NCI-H345 (cell line): ENCODE data around the gene DENND1A.
"Not testable (repeated sequence)": the region's sequence is repeated elsewhere in the genome, so short reads cannot be mapped to it uniquely, and the experiment has no call there.

Experiments
- DNase-seq: peaks from one replicate; lab custom pipeline; 2025; lab: John Stamatoyannopoulos, UW

Gene DENND1A

DNA sequence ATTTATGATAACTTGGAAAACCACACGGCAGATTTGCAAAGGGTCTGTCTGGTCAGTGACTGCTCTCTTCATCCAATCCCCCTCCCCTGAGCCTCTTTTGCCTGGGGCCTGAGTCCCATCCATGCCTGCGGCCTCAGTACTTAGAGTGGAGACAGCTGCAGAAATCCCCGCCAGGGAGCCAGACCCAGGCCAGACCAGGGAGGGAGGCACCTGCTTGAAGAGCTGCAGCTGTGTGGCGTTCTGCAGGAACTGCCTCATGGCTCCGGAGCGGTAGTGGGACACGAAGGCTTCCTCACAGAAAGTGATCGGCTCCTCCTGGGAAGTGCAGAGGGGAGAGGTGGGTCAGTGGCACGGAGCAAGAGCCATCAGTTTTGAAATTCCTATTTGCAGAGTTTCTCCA lies 472.3 kb downstream of the DENND1A start:
- no peak for DNase-seq

DNA sequence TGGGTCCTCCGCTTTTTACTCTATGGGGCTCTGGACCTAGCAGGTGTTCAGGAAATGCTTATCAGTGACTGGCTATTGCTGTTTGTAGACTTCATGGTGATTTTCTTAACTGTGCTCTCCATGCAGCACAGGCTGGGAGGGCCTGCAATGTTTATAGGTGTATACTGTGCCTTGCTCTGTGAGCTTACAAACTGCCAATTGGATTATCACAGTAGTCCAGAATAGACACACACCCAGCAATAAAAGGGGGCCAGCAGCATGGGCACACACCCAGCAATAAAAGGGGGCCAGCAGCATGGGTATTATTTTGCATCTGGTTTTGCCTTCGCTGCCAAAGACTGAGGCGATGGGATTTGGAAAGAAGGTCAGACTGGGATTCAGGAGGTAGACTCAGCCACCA lies 473.9 kb downstream of the DENND1A start:
- no peak for DNase-seq

DNA sequence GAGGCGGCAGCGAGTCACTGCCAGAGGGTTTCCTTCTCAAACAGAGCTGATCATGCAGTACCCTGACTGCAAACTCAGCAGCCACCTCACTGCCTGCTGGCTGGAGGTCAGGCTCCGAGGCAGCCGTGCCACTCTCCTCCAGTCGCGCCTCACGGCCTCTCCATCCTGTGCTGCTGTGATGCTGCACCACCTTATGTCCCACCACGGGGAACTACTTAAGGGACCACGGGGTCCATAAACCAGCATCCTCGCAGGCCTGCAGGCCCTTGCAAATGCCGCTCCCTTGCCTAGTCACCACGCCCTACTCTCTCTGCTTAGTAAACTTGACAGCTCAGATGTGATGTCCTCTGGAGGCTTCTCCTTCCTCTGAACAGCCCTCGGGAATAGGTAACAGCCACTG lies 474.7 kb downstream of the DENND1A start:
- DNase-seq = no peak

DNA sequence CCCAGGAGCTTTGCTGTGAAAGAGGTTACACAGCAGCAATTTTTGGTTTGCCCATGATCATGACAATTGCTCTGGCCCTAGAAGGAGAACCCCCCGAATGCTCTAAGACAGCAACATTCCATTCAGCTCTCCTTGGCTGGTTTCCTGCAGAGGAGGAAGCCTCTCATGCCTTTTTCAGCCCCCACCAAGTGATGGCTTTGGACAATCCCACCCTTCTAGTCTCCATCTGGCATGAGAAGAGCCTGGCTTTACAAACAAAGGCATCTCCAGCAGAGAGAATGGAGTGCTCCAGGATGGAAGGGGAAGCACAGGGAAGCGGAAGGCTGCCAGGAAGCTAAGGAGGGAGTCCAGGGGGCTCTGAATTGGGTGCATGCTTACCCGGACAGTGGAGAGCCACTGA lies 475.6 kb downstream of the DENND1A start:
- DNase-seq = no peak

DNA sequence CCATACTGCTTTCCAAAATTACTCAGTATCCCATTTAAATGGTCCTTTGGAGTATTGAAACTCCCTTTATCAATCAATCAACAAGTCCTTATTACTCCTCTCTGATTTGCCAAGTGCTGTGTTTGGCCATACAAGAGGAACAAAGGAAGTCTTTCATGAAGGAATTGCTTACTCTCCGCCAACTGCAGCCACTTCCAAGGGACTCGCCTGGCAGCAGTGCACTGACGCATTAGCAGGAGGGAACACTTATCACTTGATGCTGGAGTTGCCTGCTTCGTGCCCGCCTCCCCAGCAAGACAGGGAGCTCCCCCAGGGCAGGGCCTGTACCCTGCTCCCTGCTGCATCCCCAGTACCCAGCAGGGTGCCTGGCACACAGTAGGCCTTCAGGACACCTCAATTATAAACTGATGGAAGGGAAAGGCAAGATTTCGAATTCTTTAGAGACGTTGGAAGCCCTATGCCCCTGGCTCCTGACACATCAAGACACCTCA lies 476.1 kb downstream of the DENND1A start:
- no peak for DNase-seq

DNA sequence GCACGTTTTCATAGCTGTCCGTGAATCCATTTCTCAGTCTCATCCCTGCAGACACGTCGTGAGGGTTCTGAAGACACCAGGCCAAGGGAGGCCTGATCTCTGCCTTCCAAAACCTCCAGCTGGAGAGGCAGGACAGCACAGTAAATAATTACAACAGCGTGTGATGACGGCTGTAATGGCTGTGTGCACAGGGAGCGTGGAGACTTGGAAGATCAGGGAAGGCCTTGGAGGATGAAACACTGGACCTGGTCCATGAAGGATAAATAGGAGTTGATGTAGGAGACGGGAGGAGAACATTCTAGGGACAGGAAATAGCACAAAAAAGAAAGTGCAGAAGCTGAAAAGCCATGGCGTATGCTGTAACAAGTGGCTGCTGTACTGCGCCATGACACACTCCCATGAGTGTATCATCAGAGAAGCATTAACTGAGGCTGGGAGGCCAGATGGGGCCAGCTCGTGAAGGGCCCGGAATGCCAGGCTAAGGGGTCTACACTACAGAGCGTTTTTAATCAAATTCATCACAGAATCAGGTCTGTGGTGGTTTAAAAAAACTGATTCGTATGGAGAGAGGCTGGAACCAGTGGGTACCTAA lies 476.8 kb downstream of the DENND1A start:
- DNase-seq = no peak

DNA sequence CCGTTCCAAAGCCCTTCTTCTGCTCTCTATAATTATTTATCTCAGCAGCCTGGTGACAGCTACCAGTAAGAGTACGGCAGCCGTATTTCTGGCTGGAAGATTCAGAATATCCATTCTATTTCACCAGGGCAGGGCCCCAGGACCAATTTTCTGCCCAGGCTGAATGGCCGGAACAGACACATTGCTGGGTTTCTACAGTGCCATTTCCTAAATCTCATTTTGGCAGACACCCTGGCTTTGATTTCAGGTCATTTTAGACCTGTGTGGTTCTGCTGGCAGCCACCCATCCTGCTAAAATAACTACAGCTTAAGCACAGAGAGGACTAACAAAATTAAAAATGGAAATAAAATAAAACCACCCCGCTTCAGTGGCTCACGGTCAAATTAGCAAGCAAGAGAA lies 478.9 kb downstream of the DENND1A start:
- DNase-seq = no peak

DNA sequence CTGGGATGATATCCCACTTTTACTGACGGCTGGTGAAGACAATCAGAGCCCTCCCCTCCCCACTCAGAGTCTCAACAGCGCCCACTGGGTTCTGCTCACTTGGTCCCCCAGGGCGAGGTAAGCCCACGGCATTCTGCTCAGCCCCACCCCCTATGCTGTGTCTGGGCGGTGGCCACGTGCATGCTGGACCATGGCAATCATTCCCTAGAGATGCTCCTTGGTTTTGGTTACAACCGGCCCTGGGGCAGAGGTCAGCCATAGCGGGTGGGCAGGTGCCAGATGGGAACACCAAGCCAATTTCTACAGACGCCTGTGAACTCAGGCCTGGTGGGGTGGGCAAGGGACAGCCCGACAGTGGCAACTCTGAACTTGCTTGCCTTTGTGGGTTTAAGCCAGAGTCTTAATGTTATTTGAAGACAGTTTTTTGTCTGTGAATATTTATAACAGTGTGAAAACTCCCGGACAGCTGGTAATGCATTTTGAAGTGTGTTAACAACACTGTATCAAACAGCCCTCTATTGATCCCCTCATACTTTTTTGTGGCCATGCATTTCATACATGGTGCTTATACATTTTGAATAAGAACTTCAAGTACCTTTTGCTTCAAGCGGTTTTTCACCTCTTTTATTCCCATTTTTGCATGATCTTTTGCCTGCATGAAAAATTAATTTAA lies 479.7 kb downstream of the DENND1A start:
- DNase-seq = no peak

DNA sequence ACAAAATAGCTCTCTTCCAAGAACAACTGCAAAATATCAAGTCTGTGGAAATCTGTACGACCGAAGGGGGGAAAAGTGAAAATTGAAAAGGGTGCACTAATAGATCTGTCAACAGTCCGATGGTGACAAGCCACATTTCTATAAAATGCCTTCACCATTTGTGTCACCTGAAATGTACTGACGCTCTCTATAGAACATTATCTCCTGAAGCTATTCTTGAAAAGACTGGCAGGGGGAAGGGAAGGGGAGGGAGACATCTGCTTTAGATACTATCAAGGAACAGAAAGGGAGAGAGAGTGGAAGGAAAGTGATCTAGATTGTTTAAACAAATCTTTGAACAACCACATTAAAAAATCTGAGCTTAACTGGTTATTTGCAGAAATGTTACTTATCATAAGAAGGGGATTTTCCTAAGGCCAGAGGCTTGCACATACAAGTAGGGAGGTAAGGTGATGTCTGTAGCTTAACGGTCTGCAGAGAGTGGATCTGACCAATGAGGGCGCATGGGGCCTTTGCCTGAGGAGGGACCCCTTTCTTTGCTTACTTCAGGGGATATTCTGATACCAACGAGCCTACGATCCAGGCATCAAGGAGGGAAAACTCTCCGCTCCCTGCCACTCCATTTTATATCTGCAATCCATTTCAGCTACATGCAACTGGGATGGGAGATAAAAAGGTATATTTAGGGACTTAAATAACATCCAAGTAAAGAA lies 481.8 kb downstream of the DENND1A start:
- no peak for DNase-seq

DNA sequence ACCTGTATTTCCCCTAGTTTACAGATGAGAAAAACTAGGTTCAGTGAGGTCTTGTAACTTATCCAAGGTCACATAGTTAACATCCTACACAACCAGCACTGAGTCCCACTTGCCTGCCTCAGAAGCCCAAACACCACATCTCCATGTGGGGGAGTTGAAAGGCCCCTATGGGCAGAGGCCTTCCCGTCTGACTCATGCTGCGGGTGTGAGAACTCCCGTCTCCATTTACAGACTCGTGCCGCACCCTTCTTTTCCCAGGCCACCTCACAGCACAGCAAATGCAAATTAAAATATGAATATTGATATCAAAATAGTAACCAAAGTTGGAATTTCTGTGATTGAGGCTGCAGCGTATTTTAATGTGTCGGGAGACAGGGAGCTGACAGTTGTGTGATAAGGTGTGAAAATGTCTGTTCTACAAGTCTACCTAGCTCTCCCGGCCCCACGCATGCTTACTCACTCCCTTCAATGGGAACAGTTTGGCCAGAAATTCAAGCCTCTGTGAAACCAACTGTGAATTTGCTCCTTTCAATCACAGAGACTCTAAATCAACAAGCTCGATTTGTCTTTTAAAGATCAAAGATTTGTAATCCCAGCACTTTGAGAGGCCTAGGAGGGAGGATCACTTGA lies 483.8 kb downstream of the DENND1A start:
- DNase-seq = no peak

DNA sequence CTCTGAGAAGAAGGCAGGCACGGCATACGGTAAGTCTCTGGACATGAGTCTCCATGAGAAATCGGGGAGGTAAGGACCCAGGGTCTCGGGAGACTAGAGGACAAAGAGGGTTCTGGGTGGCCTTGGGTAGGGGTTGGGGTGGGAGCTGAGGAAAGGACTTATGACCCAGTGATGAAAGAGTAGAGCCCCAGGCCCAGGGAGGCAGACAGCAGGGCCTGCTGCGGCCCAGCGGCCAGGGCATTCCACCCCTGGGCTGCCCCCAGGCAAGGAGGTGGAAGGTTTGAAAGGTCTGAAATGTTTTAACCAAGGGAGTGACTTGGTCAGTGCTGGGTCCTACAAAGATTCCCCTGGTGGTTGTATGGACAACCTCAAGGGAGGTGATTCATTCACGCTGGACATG lies 484.8 kb downstream of the DENND1A start:
- DNase-seq = no peak

DNA sequence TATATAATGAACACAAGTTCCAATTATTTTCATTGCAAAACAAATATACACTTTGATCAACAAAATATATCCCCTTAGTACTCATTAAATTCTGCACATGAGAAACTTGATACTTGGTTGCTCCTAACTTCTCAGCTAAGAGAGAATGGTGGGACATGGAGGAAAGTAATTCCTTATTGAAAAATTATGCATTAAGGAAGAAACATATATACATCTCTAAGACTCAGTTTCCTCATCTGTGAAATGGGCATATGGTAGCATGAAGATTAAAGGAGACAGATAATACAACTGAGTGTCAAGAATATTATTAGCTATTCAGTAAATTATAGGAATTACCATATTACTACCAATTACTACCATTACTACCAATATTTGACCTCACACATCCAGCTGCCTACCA lies 488.2 kb downstream of the DENND1A start:
- DNase-seq = no peak

DNA sequence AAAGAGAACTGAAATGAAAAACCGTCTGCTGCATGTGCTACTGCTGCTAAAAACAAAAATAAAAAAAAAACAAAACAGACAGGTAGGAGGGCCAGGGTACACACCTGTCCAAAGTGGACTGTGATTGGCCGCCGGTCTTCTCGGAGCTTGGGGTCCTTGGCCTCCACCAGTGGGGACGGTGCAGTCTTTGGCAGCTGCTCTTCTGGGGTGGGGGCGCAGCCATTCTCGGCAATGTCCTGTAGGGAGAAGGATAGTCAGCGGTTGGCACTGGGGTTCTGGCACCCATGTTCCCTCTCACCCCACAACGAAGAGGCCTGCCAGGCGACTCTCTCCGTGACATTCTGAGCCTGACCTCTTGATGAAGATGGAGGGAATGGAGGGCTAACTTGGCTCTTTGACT lies 489.7 kb downstream of the DENND1A start:
- no peak for DNase-seq

DNA sequence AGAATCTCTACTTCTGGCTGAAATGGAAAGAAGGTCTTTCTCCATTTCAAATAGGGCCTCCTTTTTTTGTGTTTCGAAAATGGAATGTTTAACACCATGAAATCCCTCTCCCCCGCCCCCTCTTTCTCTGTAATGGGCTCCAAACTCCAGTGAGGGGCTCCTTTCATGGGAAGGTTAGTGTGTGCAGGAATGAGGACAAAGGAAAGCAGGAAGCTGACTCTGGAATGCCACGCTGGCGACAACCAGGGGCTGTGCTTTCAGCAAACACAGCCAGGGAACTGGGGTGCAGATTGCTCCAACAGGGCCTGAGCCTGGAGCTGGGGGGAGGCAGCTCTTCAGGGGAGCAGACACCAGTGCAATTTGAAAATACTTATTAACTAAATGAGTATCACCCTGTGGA lies 491.1 kb downstream of the DENND1A start:
- no peak for DNase-seq

DNA sequence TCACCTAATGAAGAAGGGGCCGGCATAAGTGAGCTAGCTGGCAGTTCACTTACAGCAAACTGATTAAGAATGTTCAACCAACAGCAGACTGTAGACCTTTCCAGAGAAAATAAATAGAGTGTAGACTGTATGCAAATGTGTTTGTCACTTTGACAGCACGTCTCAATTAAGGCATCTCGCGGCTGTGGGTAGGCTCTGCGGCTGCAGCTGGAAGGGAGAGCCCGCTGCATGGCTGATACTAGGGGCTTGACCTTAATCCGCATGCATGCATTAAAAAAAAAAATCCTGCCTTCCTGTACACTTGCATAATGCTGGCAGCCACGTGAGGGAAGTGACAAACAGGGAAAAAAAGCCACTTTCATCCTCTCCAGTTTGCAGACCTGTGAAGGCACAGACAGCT lies 491.6 kb downstream of the DENND1A start:
- no peak for DNase-seq

DNA sequence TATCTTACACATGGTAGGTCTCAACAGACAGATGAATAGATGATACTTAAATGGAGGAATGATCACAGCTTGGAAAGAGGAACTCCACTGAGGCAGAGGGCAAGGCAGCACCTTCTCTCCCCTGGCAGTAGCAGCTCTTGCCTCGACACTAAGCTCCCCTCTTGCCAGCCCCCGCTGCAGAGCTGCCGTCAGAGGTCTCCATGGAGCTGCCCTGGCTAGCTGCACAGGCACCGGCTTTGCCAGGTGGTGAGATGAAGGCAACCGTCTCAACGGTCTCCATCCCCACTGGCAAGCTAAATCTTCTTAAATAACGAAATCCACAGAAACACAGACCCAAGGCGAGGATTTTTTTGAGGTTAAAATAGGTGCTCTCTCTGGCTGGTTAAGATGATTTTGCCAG lies 492.7 kb downstream of the DENND1A start:
- no peak for DNase-seq

DNA sequence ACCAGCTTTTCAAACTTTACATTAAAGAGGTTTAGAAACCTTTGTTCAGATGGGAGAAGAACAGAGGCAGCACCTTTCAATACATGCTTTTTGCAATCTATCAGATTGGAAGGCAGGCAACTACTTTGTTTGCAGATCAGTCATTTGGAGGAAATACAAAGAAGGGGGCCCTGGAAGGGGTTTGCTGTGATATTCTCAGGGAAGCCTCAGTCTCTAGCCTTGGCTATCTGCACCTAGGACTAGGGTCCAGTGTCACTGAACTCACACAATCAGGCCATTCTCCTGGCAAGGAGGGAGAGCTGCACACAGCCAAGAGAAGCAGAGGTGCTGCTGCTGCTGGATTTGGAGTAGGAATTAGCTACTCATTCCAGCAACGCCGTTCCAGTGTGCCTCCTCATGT lies 494.5 kb downstream of the DENND1A start:
- no peak for DNase-seq

DNA sequence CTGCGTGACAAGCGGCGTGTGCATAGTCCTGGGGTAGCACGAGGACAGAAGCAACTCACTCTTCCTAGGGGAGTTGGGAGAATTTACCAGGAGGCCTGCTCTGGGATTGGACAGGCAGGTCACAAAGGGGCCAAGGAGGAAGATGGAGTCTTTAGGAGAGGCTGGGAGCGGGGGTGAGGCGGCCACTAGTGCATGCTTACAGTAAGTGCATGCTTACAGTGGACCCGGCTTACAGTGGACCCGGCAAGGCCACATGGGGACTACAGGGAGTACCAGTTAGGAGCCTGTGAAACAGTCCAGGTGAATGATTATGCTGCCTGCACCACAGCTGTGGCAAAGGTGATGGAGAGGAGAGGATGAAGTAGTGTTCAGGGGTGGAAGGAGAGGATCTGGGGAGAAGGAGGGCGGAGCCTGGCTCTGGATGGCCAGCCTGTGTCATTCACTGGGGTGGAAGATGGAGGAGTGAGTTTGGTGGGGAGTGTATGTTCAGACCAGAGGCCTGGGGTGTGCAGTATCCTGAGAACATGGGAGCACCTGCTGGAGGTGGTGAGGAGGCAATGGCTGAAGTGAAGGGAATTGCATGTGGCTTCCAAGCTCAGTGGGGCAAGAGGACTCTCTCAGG lies 495.2 kb downstream of the DENND1A start:
- no peak for DNase-seq

DNA sequence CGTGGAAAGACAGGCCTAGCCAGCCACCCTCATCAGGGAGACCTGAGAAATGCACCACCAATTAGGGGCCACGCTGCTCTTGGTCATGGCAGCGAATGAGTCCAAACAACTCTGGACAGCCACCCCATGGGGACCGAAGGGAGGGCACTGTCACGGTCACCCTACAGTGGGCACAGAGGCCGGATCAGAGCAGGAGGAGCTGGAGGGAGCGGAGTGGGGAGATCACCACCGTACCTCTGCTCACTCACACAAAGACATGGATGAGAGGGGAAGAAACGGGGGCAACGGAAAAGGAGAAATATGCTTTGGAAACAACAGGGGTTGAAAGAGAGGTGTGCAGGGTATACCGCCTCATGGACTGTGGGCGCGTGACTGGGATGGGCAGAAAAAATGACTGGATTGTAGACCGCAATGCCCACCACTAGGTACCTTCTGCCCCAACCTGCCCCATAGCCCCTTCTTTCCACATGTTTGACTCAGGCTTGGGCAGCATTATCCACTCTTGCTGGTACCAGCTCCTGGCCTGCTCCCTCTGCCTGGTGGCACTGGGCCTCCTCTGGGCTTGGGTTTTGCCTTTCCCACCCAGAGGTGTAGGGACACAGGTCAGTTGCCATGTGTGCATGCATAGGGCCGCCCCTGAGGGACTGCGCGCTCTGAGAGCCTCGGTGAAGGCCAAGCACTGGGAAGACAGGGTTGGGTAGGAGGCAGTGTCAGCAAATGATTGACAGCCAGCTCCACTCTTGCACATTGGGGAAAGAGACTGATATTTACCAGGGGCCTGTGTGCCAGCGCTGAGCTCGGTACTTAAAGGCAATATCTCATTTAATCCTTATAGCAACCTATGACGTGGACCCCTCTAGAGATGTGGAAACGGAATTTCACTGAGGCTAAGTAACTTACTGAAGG lies 497.3 kb downstream of the DENND1A start:
- DNase-seq = no peak

DNA sequence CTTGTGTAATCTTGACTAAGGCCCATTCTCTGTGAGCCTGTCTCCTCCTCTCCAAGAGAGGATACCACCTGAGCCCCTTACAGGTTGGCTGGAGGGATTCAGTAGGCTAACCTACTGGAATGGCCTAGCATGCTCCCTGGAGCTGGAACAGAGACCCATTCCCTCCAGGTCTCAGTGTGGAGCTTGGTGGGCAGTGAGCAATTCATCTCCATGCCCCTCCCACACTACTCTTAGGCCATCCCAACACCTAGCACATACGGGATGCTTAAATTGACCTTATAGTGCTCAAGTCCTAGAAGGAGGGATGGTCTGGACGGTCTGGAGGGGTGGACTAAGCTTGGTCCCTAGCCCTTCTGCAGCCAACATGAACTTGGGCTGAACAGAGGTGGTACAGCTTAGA lies 498.3 kb downstream of the DENND1A start:
- no peak for DNase-seq

DNA sequence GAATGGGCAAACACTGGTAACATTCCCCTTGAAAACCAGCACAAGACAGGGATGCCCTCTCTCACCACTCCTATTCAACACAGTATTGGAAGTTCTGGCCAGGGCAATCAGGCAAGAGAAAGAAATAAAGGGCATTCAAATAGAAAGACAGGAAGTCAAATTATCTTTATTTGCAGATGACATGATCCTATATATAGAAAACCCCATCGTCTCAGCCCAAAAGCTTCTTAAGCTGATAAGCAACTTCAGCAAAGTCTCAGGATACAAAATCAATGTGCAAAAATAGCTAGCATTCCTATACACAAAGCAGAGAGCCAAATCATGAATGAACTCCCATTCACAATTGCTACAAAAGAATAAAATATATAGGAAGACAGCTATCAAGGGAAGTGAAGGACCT lies 501.5 kb downstream of the DENND1A start:
- not testable (repeated sequence) for DNase-seq
